ENCODE results near the gene SWAP70.

SWAP70 gene

GRCh38 chr11:9776203-9776602 lies 112.3 kb downstream of the SWAP70 start:
- DNase-seq (ENCODE audit: low spot score) = no peak

GRCh38 chr11:9777066-9777465 lies 113.2 kb downstream of the SWAP70 start:
- no peak for DNase-seq (ENCODE audit: low spot score)

- DNase-seq (ENCODE audit: low spot score) = no peak
These were observed 113.6 kb downstream of the SWAP70 start for GRCh38 chr11:9777525-9777924.

- no peak for DNase-seq (ENCODE audit: low spot score)
These were observed 117.1 kb downstream of the SWAP70 start for GRCh38 chr11:9780929-9781328.

- no peak for DNase-seq (ENCODE audit: low spot score)
These were observed 120.1 kb downstream of the SWAP70 start for GRCh38 chr11:9783986-9784385.

GRCh38 chr11:9784602-9785315 lies 120.9 kb downstream of the SWAP70 start:
- no peak for DNase-seq (ENCODE audit: low spot score)

GRCh38 chr11:9787260-9787659 lies 123.4 kb downstream of the SWAP70 start:
- DNase-seq (ENCODE audit: low spot score) = no peak

GRCh38 chr11:9787981-9788521 lies 124.2 kb downstream of the SWAP70 start:
- DNase-seq (ENCODE audit: low spot score) = no peak

GRCh38 chr11:9789910-9790309 lies 126.0 kb downstream of the SWAP70 start:
- no peak for DNase-seq (ENCODE audit: low spot score)

- DNase-seq (ENCODE audit: low spot score) = no peak
These were observed 126.8 kb downstream of the SWAP70 start for GRCh38 chr11:9790703-9791102.

- no peak for DNase-seq (ENCODE audit: low spot score)
These were observed 132.4 kb downstream of the SWAP70 start for GRCh38 chr11:9796266-9796665.

GRCh38 chr11:9796854-9797253 lies 133.0 kb downstream of the SWAP70 start:
- no peak for DNase-seq (ENCODE audit: low spot score)

- no peak for DNase-seq (ENCODE audit: low spot score)
These were observed 133.4 kb downstream of the SWAP70 start for GRCh38 chr11:9797300-9797699.

- no peak for DNase-seq (ENCODE audit: low spot score)
These were observed 136.0 kb downstream of the SWAP70 start for GRCh38 chr11:9799886-9800285.

- peak; percentile 81 for DNase-seq (ENCODE audit: low spot score)
These were observed 138.5 kb downstream of the SWAP70 start for GRCh38 chr11:9802291-9802861.

Data from cerebellar cortex (tissue), 1 donor.